HL-60/S4 (cell line): ENCODE measurements around the gene HCFC1R1.

ENCODE experiments used
- in situ Hi-C: fragments of 300-500 bp; cut with MboI; formaldehyde crosslinking; loops from 2 replicates; pipeline ENCODE4 v1.14.3; 2022; ENCODE audit warnings: low sequenced_read_pairs

HCFC1R1 gene

GRCh38 chr16:3020247-3020603 is 3.5 kb downstream of the HCFC1R1 start, which contains the start of gene TNFRSF12A:
Gene TNFRSF12A (plus strand): TSS chr16:3020368. CDS start chr16:3020398, 30 bp downstream.
- in situ Hi-C loops = no loop called here

DNA sequence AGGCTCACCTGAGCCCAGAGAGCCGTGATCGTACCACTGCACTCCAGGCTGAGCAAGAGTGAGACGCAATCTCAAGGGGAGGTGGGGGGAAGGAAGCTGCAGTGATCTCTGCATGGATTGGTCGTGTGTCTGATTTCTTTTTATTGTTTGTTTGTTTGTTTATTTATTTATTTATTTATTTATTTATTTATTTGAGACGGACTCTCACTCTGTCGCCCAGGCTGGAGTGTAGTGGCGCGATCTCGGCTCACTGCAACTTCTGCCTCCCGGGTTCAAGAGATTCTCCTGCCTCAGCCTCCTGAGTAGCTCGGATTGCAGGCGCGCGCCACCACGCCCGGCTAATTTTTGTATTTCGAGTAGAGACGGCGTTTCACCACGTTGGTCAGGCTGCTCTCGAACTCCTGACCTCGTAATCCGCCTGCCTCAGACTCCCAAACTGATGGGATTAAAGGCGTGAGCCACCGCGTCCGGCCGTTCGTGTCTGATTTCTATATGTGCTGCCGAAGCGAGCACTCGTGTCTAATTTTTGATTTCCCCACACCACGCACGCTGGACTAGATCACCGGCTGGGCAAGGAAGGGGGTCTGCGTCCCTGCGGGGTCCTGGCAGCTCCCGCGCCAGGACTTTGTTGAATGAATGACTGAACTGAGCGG is 4.0 kb downstream of the HCFC1R1 start:
- in situ Hi-C loops = no loop called here

DNA sequence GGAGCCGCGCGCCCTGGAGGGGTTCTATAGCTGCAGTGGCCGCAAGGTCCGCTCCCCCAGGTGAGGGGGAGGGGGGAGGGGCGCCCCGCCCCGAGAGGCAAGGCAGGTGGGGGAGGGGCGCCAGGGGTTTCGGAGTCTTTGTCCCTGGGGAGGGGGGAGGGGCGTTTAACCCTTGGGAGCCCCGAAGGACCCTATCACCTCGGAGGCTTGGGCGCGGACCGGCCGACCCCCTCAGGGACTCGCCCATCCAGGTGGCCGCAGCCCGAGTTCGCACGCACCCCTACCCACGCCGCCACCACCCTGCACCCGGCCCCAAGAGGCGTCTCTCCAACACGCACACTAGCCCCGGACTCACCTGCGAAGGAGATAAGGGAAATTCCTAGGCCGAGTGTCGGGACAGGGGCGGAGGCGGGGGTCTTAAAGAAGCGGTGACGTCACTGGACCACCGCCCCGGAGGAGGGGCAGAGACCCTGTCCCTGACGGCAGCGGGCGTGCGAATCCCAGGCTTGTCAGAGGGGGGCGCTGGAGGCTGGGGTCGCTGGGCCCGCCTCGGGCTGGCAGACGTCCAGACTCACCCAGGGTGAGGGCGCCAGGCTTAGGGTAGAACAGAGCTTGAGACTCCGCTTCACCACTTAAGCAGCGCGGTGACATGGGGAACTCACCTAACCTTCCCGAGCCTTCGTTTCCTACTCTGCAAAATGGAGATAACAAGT is 5.8 kb downstream of the HCFC1R1 start, which contains the start of gene CLDN6:
Gene CLDN6 (minus strand): TSS at position 390 of the 713 bp plus-strand sequence. CDS start 2,162 bp downstream, outside the sequence.
- in situ Hi-C loops = no loop called here

- in situ Hi-C loops = no loop called here
Observed at GRCh38 chr16:3017344-3017743, 6.4 kb downstream of the HCFC1R1 start.

DNA sequence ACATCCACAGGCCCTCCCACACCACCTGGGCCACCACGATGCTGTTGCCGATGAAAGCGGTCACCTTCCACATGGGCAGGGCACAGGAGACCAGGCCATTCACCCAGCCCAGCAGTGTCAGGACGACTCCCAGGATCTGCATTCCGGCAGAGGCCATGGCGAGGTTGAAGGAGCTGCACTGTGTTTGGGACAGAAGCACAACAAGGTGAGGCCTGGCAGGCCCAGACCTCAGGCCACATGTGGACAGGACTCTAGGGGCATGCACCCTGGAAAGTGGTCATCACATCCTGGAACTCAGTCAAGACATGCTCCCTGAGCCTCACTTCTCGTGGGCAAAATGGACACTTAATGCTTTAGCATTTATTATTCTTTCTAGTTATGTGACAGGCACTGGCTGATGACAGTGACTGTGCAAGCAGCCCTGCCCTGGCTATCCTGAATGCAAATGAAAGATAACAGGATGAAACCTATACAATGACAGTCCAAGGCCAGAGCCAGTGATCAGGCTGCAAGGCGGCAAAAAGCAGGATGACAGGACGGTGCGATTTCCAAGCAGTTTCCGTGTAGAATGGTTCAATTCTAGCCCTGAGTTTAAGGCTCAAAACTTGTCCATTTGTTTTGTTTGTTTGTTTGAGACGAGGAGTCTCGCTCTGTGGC is 7.7 kb downstream of the HCFC1R1 start:
- in situ Hi-C loops = no loop called here

DNA sequence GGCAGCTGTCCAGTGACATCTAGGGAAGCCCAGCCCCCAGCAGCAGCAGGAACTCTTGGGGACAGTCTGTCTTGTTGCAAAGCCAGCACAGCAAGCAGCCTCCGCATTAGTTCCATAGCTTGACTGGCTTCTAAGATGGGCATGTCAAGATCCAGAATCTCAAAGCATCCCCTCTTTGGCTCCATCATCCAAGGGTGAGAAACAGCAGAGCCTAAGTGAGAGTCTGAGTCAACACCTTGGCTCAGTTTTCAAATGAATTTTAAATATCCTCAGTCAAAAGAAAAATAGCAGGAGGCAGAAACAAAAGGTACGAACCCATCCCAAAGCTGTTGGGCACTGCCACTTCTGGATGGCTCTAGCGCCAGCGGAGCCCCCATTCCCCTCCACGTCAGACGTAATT is 8.8 kb downstream of the HCFC1R1 start:
- in situ Hi-C loops = no loop called here

- in situ Hi-C loops = no loop called here
Observed at GRCh38 chr16:3013998-3014690, 9.6 kb downstream of the HCFC1R1 start.

DNA sequence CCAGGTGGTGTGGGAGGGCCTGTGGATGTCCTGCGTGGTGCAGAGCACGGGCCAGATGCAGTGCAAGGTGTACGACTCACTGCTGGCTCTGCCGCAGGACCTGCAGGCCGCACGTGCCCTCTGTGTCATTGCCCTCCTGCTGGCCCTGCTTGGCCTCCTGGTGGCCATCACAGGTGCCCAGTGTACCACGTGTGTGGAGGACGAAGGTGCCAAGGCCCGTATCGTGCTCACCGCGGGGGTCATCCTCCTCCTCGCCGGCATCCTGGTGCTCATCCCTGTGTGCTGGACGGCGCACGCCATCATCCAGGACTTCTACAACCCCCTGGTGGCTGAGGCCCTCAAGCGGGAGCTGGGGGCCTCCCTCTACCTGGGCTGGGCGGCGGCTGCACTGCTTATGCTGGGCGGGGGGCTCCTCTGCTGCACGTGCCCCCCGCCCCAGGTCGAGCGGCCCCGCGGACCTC is 10.2 kb downstream of the HCFC1R1 start:
- in situ Hi-C loops = no loop called here

DNA sequence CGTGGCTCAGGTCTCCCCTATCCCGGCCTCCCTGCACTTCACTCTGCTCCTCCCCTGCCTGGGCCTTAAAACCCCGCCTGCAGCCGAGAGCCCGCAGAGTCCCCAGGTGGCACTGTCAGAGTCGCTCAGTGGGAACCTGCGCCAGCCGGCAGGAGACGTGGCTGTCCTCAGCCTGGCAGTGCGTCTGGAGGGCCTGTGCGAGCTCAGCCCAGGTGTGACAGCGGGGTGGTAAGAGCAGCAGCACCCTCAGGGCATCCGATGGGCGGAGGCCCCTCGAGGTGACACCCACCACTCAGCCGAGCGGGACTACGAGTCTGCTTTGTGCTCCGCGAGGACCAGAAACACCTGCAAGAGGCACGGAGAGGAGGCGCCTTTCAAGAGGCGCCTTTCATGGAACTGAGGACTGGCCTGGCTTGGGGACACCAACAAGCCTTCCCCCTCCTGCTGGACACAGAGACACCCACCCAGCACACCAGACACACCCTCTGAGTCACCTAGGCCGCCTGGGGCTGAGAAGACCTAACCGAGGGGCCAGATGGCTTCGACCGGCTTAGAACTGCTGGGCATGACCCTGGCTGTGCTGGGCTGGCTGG is 10.8 kb downstream of the HCFC1R1 start, which contains the start of gene CLDN9:
Gene CLDN9 (plus strand): TSS at position 96 of the 593 bp plus-strand sequence. CDS start 440 bp downstream, at position 536.
- in situ Hi-C loops = no loop called here

- in situ Hi-C loops = no loop called here
Observed at GRCh38 chr16:3012246-3012645, 11.5 kb downstream of the HCFC1R1 start.

DNA sequence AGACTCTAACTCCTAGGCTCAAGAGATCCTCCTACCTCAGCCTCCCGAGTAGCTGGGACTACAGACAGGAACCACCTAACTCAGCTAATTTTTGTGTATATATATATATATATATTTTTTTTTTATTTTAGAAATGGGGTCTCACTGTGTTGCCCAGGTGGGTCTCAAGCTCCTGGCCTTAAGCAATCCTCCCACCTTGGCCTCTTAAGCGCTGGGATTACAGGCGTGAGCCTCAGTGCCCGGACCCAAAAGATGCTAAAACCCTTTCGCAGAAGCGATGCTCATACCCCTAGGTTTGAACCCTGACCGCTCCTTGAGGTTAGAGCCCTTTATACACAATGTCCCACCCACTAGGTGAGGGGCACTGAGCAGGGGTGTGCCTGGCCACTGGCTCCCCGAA is 13.2 kb downstream of the HCFC1R1 start:
- in situ Hi-C loops = no loop called here

- in situ Hi-C loops = no loop called here
Observed at GRCh38 chr16:3009568-3010390, 14.0 kb downstream of the HCFC1R1 start.

DNA sequence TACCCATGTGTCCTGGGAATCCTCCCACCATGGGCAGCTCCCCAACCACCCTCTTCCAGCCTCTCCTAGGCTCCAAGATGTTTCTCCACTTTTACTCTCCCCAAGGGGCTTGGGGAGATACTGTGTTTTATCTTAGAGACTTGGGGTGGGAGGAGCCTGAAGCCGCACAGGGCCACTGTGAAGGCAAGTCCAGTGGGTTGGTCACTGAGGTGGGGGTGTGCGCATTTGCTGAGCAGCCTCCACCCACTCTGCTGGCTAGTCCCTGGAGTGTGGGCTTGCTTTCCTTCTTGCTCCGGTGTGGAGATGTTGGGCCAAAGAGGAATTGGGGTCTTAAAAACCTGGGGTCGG is 15.1 kb downstream of the HCFC1R1 start:
- in situ Hi-C loops = no loop called here

DNA sequence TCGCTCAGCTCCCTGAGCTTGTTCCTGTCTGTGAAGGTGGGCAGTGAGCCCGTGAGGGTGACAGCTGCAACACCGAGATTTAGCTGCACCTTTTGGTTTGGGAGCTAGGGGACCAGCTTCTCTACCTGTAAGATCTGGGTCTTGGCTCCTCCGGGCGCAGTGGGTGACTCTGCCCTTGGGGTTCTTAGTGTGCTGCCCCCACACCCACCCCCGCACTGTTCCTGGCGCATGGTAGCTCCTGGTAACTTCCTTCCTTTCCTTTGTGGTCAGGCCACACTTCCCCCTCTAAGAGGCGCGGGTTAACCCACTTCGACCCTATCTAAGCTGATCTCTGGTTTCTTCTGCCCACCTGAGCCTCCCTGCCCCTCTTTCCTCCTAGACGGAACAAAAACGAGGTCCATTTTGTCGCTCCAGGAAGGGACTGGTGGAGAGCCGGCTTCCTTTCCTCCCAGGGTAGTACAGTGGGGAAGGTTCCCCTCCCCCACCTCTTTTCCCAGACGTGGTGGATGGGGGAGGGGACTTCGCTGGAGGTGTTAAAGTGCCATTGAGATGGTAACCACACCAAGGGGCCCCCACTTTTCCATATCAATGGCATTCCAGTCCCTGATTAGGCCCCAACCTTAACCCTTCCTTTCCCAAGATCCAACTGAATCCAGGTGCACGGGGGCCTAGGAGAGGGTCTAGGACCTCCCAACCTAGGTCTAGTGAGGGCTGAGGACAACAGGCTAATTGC is 15.6 kb downstream of the HCFC1R1 start:
- in situ Hi-C loops = no loop called here

DNA sequence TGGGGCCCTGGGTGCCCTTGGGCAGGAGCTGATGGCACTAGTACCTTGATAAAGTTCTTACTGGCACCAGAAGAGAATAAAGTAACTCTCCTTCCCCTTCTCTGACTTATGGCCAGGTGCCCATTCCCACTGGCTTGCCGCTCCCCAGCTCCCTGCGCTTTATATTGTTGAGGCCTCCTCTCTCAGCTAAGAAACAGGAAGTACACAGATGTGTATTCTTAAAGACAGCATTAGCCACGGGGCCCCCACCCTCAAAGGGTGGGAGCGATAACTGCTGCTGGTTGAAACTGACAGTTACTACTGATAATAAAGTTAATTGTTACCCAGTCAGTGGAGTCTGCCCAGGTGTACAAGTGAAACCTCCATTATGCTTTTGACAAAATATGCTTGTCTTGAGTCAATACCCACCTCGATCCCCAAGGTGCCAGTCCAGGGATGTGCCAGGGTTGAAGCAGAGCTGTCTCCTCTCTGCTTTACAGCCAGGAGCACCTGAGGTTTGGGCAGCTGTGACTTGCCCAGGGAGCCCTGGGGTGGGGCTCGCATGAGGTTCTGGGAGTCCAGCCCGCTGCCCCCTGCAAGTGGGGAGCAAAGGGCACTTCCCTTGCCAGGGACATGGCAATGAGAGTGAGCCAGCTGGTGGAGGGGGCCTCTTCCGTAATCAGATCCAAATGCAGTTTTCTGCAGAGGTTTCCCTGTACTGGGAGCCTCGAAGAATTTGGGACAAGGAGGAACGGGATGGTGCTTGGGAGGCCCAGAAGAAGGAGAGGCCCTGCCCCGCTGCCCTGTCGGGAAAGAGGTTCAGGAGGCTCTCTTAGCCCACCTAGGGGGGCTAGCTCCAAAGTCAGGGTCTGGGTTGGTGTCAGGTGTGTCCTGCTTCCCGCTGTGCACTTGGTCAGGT is 16.4 kb downstream of the HCFC1R1 start:
- in situ Hi-C loops = no loop called here

GRCh38 chr16:3004781-3005284 is 18.9 kb downstream of the HCFC1R1 start:
- in situ Hi-C loops = no loop called here

DNA sequence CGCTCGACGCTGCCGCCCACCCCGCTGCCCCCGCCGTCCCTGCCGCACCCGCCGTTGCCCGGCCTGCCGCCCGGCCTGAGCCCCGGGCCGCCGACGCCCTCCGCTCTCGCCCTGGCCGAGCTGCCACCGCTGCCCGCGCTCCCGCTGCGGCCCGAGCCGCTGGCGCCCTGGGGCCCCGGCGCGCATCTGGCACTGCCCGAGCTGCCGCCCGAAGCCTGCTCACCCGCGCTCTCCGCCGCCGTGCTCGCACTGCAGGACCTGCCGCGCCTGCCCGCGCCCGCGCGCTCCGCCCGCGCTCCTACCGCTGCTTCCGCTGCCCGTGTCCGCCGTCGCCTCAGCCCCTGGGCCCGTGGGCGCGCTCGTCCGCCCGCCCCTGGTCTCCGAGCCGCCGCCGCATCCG is 19.4 kb downstream of the HCFC1R1 start:
- in situ Hi-C loops = no loop called here
